ENCODE results near the gene HCFC1. TPM values are rescaled to one million over a fixed set of nuclear protein-coding genes. Genes with fewer than 3 reads are reported as not detected.

Gene HCFC1
- polyA plus RNA-seq, 1 of the 3 experiments (the other 2 are of a cell fraction) = 9.5 TPM

DNA sequence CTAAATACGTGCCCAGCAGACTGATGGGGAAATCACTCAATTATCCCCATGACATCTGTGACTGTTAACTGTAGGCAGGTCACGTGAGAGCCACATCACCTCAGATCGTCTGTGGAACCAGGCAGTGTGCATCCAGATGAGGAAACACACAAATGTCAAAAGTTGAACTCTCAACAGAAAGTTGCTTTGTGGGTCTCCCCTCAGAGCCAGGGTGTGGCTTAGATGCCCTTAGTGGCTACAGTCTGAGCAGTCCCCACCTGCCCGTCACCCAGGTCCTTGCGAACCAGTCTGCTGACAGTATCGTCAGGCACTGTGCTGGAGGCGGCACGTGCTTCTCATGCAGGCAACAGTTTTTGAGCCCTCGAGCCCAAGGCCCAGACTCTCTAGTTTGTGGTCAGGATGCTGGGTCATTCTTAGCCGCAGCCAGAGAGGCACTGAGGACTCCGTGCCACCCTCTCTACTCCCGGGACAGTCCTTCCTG, 11.7 kb upstream of the HCFC1 start:
- Histone ChIP-seq H3K9me2 (no peaks in the 10 kb centered on the region), H3F3A (replicated peaks; ENCODE audit: insufficient read depth) (no peaks in the 10 kb centered on the region), H4K20me1 (ENCODE audit: insufficient read depth) (peaks cover 3% of the 10 kb centered on the region; the same call in 1 of the 2 replicates), H3K79me2 (ENCODE audit: insufficient read depth) (no peaks in the 10 kb centered on the region), H3K27ac (ENCODE audit: low read depth in 2 of 2, low read length in 1 of 2) (no peak overlapping the region), H3K4me1 (ENCODE audit: control insufficient read depth in 1 of 2, insufficient read depth in 2 of 2, low read depth in 1 of 2, low read length in 1 of 2) (peaks cover 0 to 3% of the 10 kb centered on the region in 2 experiments; a peak in 1 of 4 replicates), H3K9me3 (no peaks in the 10 kb centered on the region), H3K36me3 (replicated peaks in 1 of 2; ENCODE audit: control insufficient read depth in 1 of 2, insufficient read depth in 2 of 2, low read length in 1 of 2) (no peaks in the 10 kb centered on the region), H3K9ac (no peak overlapping the region), H3K27me3 (ENCODE audit: insufficient read depth) (0 out of 2 replicates have a peak, but pooled peaks cover 5% of the 10 kb centered on the region), H2AFZ (ENCODE audit: low read depth) (no peak overlapping the region), H3K4me2 (no peak overlapping the region), H3K4me3 (ENCODE audit: low read depth in 2 of 2, low read length in 1 of 2) (no peak overlapping the region)
- WGBS (ENCODE audit: low lambda C conversion rate) = 84% methylated on average over 3 of the region's 12 CpGs
- TF ChIP-seq, protein P1, sequence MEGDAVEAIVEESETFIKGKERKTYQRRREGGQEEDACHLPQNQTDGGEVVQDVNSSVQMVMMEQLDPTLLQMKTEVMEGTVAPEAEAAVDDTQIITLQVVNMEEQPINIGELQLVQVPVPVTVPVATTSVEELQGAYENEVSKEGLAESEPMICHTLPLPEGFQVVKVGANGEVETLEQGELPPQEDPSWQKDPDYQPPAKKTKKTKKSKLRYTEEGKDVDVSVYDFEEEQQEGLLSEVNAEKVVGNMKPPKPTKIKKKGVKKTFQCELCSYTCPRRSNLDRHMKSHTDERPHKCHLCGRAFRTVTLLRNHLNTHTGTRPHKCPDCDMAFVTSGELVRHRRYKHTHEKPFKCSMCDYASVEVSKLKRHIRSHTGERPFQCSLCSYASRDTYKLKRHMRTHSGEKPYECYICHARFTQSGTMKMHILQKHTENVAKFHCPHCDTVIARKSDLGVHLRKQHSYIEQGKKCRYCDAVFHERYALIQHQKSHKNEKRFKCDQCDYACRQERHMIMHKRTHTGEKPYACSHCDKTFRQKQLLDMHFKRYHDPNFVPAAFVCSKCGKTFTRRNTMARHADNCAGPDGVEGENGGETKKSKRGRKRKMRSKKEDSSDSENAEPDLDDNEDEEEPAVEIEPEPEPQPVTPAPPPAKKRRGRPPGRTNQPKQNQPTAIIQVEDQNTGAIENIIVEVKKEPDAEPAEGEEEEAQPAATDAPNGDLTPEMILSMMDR (IDR thresholded peaks at IDR 0.05) = no peak
- no peak for TF ChIP-seq SMC3 (IDR thresholded peaks at IDR 0.05; ENCODE audit: low read depth, low read length)
- TF ChIP-seq, protein P2, sequence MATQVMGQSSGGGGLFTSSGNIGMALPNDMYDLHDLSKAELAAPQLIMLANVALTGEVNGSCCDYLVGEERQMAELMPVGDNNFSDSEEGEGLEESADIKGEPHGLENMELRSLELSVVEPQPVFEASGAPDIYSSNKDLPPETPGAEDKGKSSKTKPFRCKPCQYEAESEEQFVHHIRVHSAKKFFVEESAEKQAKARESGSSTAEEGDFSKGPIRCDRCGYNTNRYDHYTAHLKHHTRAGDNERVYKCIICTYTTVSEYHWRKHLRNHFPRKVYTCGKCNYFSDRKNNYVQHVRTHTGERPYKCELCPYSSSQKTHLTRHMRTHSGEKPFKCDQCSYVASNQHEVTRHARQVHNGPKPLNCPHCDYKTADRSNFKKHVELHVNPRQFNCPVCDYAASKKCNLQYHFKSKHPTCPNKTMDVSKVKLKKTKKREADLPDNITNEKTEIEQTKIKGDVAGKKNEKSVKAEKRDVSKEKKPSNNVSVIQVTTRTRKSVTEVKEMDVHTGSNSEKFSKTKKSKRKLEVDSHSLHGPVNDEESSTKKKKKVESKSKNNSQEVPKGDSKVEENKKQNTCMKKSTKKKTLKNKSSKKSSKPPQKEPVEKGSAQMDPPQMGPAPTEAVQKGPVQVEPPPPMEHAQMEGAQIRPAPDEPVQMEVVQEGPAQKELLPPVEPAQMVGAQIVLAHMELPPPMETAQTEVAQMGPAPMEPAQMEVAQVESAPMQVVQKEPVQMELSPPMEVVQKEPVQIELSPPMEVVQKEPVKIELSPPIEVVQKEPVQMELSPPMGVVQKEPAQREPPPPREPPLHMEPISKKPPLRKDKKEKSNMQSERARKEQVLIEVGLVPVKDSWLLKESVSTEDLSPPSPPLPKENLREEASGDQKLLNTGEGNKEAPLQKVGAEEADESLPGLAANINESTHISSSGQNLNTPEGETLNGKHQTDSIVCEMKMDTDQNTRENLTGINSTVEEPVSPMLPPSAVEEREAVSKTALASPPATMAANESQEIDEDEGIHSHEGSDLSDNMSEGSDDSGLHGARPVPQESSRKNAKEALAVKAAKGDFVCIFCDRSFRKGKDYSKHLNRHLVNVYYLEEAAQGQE (IDR thresholded peaks at IDR 0.05; ENCODE audit: low read depth, low read length) = no peak
- TF ChIP-seq EP300 (IDR thresholded peaks at IDR 0.05; ENCODE audit: borderline replicate concordance in 1 of 2, low read depth in 1 of 2, low read length in 1 of 2) = no peak
- TF ChIP-seq TEAD4 (IDR thresholded peaks at IDR 0.05; ENCODE audit: borderline replicate concordance, insufficient read depth) = no peak
- TF ChIP-seq RFX5 (IDR thresholded peaks at IDR 0.05; ENCODE audit: low read length) = no peak
- TF ChIP-seq GATA2 (CRISPR knock-in tag; IDR thresholded peaks at IDR 0.05) = no peak
- TF ChIP-seq, protein P3, sequence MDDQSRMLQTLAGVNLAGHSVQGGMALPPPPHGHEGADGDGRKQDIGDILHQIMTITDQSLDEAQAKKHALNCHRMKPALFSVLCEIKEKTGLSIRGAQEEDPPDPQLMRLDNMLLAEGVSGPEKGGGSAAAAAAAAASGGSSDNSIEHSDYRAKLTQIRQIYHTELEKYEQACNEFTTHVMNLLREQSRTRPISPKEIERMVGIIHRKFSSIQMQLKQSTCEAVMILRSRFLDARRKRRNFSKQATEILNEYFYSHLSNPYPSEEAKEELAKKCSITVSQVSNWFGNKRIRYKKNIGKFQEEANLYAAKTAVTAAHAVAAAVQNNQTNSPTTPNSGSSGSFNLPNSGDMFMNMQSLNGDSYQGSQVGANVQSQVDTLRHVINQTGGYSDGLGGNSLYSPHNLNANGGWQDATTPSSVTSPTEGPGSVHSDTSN (IDR thresholded peaks at IDR 0.05) = no peak
- TF ChIP-seq, protein P4, sequence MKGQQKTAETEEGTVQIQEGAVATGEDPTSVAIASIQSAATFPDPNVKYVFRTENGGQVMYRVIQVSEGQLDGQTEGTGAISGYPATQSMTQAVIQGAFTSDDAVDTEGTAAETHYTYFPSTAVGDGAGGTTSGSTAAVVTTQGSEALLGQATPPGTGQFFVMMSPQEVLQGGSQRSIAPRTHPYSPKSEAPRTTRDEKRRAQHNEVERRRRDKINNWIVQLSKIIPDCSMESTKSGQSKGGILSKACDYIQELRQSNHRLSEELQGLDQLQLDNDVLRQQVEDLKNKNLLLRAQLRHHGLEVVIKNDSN (IDR thresholded peaks at IDR 0.05; ENCODE audit: borderline replicate concordance, low read depth) = no peak
- no peak for TF ChIP-seq NRF1 (IDR thresholded peaks at IDR 0.05; ENCODE audit: low read depth, low read length)
- TF ChIP-seq ELF1 (IDR thresholded peaks at IDR 0.05) = no peak
- TF ChIP-seq MXI1 (IDR thresholded peaks at IDR 0.05; ENCODE audit: low read depth, low read length) = no peak
- DNase-seq = no peak
- CTCF ChIA-PET = no interaction called here
- POLR2A ChIA-PET = no interaction called here
